Gastroesophageal sphincter (tissue), 4 donors: ENCODE results near the gene GXYLT2. TPM values are rescaled to one million over a fixed set of nuclear protein-coding genes. Genes with fewer than 3 reads are reported as not detected.

Experiments used
- ATAC-seq: fragments of 150-250 bp; one replicate; pipeline ENCODE4 v1.9.1; 2016; ENCODE audit warnings: mild to moderate bottlenecking, moderate library complexity
- H3K27ac ChIP-seq, 4 donors: fragments of 200-600 bp; sonication (generic) in 3 of 4; 1 replicate in 3 of 4; 2 replicates in 1 of 4; pipeline ENCODE4 v1.5.1; 2016 to 2019
- H3K27me3 ChIP-seq: fragments of 200-600 bp; sonication (generic); one replicate; pipeline ENCODE4 v1.5.1; 2019
- H3K36me3 ChIP-seq, 2 donors: fragments of 200-600 bp; sonication (generic); one replicate each; pipeline ENCODE4 v1.5.1; 2019; ENCODE audit warnings: control low read depth in 1 of 2
- H3K4me1 ChIP-seq, 3 donors: fragments of 200-600 bp; sonication (generic); 1 replicate in 2 of 3; 2 replicates in 1 of 3; pipeline ENCODE4 v1.5.1; 2016 to 2019; ENCODE audit warnings: control low read depth in 2 of 3
- H3K4me3 ChIP-seq, 2 donors: fragments of 200-600 bp; sonication (generic); one replicate each; pipeline ENCODE4 v1.5.1; 2019; ENCODE audit warnings: mild to moderate bottlenecking in 1 of 2, moderate library complexity in 1 of 2
- H3K9me3 ChIP-seq, 3 donors: fragments of 200-600 bp; sonication (generic); one replicate each; pipeline ENCODE4 v1.5.1; 2017 to 2019; ENCODE audit warnings: control low read depth in 2 of 3
- CTCF ChIP-seq, 4 experiments: fragments of 200-600 bp in 2 of 4; fragments of 450-650 bp in 2 of 4; sonication (generic) in 1 of 4; IDR thresholded peaks; one replicate each; pipeline ENCODE4 v1.5.1; 2017 to 2019; ENCODE audit warnings: antibody characterized with exemption in 4 of 4, mild to moderate bottlenecking in 2 of 4, moderate library complexity in 2 of 4
- EP300 ChIP-seq: sonication (generic); formaldehyde crosslinking; IDR thresholded peaks from one replicate; pipeline ENCODE4 v1.6.1; 2017; ENCODE audit warnings: antibody characterized with exemption, mild to moderate bottlenecking
- POLR2A ChIP-seq, 2 donors: fragments of 450-650 bp; IDR thresholded peaks; one replicate each; pipeline ENCODE4 v1.6.1; 2017; ENCODE audit warnings: antibody characterized with exemption in 2 of 2, mild to moderate bottlenecking in 2 of 2, moderate library complexity in 1 of 2
- POLR2AphosphoS5 ChIP-seq: sonication (generic); formaldehyde crosslinking; IDR thresholded peaks from one replicate; pipeline ENCODE4 v1.6.1; 2017; ENCODE audit warnings: antibody characterized with exemption
- WGBS, 2 donors: methylation state at CpG; one replicate each; pipeline ENCODE4 v1.1.5; 2018; ENCODE audit warnings: low coverage in 1 of 2; 5-methylcytosine and 5-hydroxymethylcytosine counted together
- small RNA-seq, 4 donors: library from RNA; depleted of rRNA; stranded (forward); fragments of <200 nt; gene quantifications; one replicate each; pipeline ENCODE3, GENCODE V24; 2016
- total RNA-seq, 4 donors: library from RNA; depleted of rRNA; stranded (reverse); fragments of >200 nt; gene quantifications; one replicate each; pipeline ENCODE4 v1.1.0, GENCODE V29; 2016

GXYLT2 gene
- total RNA-seq, 4 donors from 2014 or later, result 6.1 to 7.9 (median 7.0) TPM

- Histone ChIP-seq H3K9me3 (no peaks in the 10 kb centered on the region), H3K4me1 (peaks cover 0 to 76% (median 0%) of the 10 kb centered on the region in 3 donors), H3K4me3 (no peak overlapping the region), H3K27me3 (no peaks in the 10 kb centered on the region), H3K36me3 (peaks cover 0 to 9% of the 10 kb centered on the region in 2 donors), H3K27ac (no peak overlapping the region)
- TF ChIP-seq EP300, result no peak
- no peak for TF ChIP-seq CTCF (IDR thresholded peaks at IDR 0.05)
- TF ChIP-seq POLR2A (IDR thresholded peaks at IDR 0.05), result no peak
- TF ChIP-seq POLR2AphosphoS5, result no peak
- ATAC-seq, result no peak
- WGBS, 2 donors, result 88 to 97% methylated on average over 4 of the region's 4 CpGs
Measured at GRCh38 chr3:73018298-73018697, 130.5 kb downstream of the GXYLT2 start.

- no peak overlapping the region for H3K4me3 ChIP-seq
- no peak for TF ChIP-seq POLR2AphosphoS5
- no peak for TF ChIP-seq EP300
- TF ChIP-seq POLR2A (IDR thresholded peaks at IDR 0.05), result no peak
- TF ChIP-seq CTCF (IDR thresholded peaks at IDR 0.05), result no peak
- no peaks in the 10 kb centered on the region for H3K27me3 ChIP-seq
- no peaks in the 10 kb centered on the region for H3K9me3 ChIP-seq
- ATAC-seq, result no peak
- no peak overlapping the region for H3K27ac ChIP-seq
- peaks cover 0 to 9% of the 10 kb centered on the region in 2 donors for H3K36me3 ChIP-seq
- peaks cover 0 to 70% (median 0%) of the 10 kb centered on the region in 3 donors for H3K4me1 ChIP-seq
- WGBS, 2 donors, result 68 to 83% methylated on average over 5 of the region's 5 CpGs
Measured at GRCh38 chr3:73018790-73019441, 131.1 kb downstream of the GXYLT2 start.

GRCh38 chr3:73021301-73021835 is 133.5 kb downstream of the GXYLT2 start:
- no peaks in the 10 kb centered on the region for H3K36me3 ChIP-seq
- peaks cover 10 to 81% (median 20%) of the 10 kb centered on the region in 3 donors for H3K4me1 ChIP-seq
- no peak overlapping the region for H3K27ac ChIP-seq
- no peak for ATAC-seq
- WGBS, 2 donors, result 57 to 72% methylated on average over 4 of the region's 4 CpGs
- no peaks in the 10 kb centered on the region for H3K27me3 ChIP-seq
- TF ChIP-seq POLR2A (IDR thresholded peaks at IDR 0.05) (no peak), POLR2AphosphoS5 (no peak), CTCF (IDR thresholded peaks at IDR 0.05) (no peak), EP300 (no peak)
- H3K4me3 ChIP-seq, result no peak overlapping the region
- H3K9me3 ChIP-seq, result no peaks in the 10 kb centered on the region

- H3K27me3 ChIP-seq, result no peaks in the 10 kb centered on the region
- H3K36me3 ChIP-seq, result no peaks in the 10 kb centered on the region
- TF ChIP-seq EP300, result no peak
- H3K9me3 ChIP-seq, result no peaks in the 10 kb centered on the region
- H3K4me1 ChIP-seq, result peaks cover 15 to 78% (median 23%) of the 10 kb centered on the region in 3 donors
- no peak overlapping the region for H3K27ac ChIP-seq
- ATAC-seq, result no peak
- no peak overlapping the region for H3K4me3 ChIP-seq
Measured at GRCh38 chr3:73024836-73025235, 137.0 kb downstream of the GXYLT2 start.

- TF ChIP-seq POLR2A (IDR thresholded peaks at IDR 0.05) (no peak), CTCF (IDR thresholded peaks at IDR 0.05) (no peak), EP300 (no peak), POLR2AphosphoS5 (no peak)
- ATAC-seq, result no peak
- no peak overlapping the region for H3K4me3 ChIP-seq
- no peak overlapping the region for H3K27ac ChIP-seq
- 74 to 95% methylated on average over 4 to 6 of the region's 6 CpGs for WGBS, 2 donors
- no peaks in the 10 kb centered on the region for H3K36me3 ChIP-seq
- peaks cover 15 to 75% (median 23%) of the 10 kb centered on the region in 3 donors for H3K4me1 ChIP-seq
- H3K9me3 ChIP-seq, result no peaks in the 10 kb centered on the region
- no peaks in the 10 kb centered on the region for H3K27me3 ChIP-seq
Measured at GRCh38 chr3:73026111-73026759, 138.4 kb downstream of the GXYLT2 start.

Small RNA genes within 50 kb of the gene (small RNA-seq; reads per million reads assigned to genes)
- 0 reads per million in 4 donors for gene RF00017

Other genes with a start within 250 kb of the GXYLT2 start
- 10 to 100 TPM in 2 of 4 donors, 1 to 10 TPM in 2; 7.0 to 17.1 (median 11.2) TPM for gene SHQ1, start 39.6 kb upstream of the GXYLT2 start, total RNA-seq
- gene PPP4R2, start 108.8 kb downstream of the GXYLT2 start, total RNA-seq, result 10 to 100 TPM; 32.2 to 57.6 (median 40.2) TPM
- gene EBLN2, start 173.6 kb downstream of the GXYLT2 start, total RNA-seq, result 1 to 10 TPM in 3 of 4 donors, not detected in 1; 2.3 to 8.9 (median 5.0) TPM